Activated CD4-positive, alpha-beta memory T cell treated with anti-CD3 and anti-CD28 coated beads for 36 hours (primary cell): ENCODE data around the gene ATXN2. TPM values are rescaled to one million over a fixed set of nuclear protein-coding genes. Genes with fewer than 3 reads are reported as not detected.

Source experiments
- CTCF ChIA-PET: fragments of 350-600 bp; sonication (Branson Sonifier 250); formaldehyde crosslinking; loops from one replicate; lab custom pipeline; 2021; ENCODE audit warnings: antibody characterized with exemption, inconsistent platforms; lab: Charles Lee
- POLR2A ChIA-PET: fragments of 350-600 bp; sonication (Branson Sonifier 250); formaldehyde crosslinking; loops from one replicate; lab custom pipeline; 2021; ENCODE audit warnings: antibody characterized with exemption; lab: Charles Lee
- DNase-seq: peaks from one replicate; pipeline ENCODE4 v3.0.0-alpha.2; 2020
- H3K27ac Mint-ChIP-seq: one replicate; pipeline ENCODE4 v1.8.0; 2021; ENCODE audit warnings: mixed read lengths
- H3K27me3 Mint-ChIP-seq: one replicate; pipeline ENCODE4 v1.8.0; 2021; ENCODE audit warnings: mixed read lengths
- H3K36me3 Mint-ChIP-seq: one replicate; pipeline ENCODE4 v1.8.0; 2021; ENCODE audit warnings: mixed read lengths
- H3K4me1 Mint-ChIP-seq: one replicate; pipeline ENCODE4 v1.8.0; 2021; ENCODE audit warnings: low read depth, mixed read lengths
- H3K4me3 Mint-ChIP-seq: one replicate; pipeline ENCODE4 v1.8.0; 2021; ENCODE audit warnings: mild to moderate bottlenecking, mixed read lengths
- H3K9me3 Mint-ChIP-seq: one replicate; pipeline ENCODE4 v1.8.0; 2021; ENCODE audit warnings: mixed read lengths
- intact Hi-C: fragments of 100-400 bp; cut with micrococcal nuclease; formaldehyde crosslinking; loops from one replicate; pipeline ENCODE4 v1.15.1; 2023
- total RNA-seq, 2 experiments: library from RNA; stranded (reverse); gene quantifications; one replicate each; pipeline ENCODE4 v1.2.3, GENCODE V29; 2021

Gene ATXN2
- total RNA-seq, 2 experiments from 2014 or later, result 38.2 to 39.4 TPM

DNA sequence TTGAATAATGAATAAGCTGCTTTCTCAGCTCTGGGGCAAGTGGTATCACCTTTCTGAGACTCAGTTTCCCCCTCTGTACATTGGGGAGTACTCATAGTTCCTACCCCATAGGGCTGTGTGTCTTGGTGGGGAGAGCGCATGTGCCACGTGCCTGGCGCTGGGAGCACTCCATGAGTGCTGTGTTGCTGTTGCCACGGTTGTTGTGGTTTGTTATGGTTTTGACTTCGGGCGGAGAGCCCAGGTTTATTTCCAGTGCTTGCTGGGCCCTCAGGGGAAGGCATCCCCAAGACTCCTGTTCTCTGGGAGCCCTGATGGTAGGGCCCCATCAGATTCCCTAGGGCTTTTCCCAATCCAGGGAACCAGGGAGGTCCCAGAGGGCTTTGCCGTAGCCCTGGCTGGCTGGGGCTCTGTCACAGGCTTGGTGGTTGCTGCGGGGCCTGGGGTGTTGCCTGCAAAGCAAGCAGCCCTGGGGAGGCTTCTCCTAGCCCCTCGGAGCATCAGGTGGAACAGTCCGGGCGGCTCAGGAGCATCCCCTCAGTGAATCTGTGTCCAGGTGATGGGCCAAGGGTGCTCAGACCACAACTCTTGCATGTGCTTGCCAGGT is 174.8 kb downstream of the ATXN2 start:
- DNase-seq, result no peak
- Mint-ChIP-seq H3K27me3 (no peaks in the 10 kb centered on the region), H3K4me3 (no peak overlapping the region), H3K9me3 (no peaks in the 10 kb centered on the region), H3K4me1 (peaks cover 64% of the 10 kb centered on the region), H3K27ac (peak overlapping the region; percentile 82), H3K36me3 (peaks cover 19% of the 10 kb centered on the region)
- POLR2A ChIA-PET, result interaction anchor here (2.0 kb wide), 1 partner anchor 11 kb away, joined by 5 read pairs; no protein-coding TSS in a partner anchor
- CTCF ChIA-PET, result interaction anchor here (0.9 to 4.4 kb wide), 7 partner anchors 11 to 27 kb away, joined by 3 to 44 read pairs (median 4); no protein-coding TSS in a partner anchor
- intact Hi-C loops, result no loop called here

DNA sequence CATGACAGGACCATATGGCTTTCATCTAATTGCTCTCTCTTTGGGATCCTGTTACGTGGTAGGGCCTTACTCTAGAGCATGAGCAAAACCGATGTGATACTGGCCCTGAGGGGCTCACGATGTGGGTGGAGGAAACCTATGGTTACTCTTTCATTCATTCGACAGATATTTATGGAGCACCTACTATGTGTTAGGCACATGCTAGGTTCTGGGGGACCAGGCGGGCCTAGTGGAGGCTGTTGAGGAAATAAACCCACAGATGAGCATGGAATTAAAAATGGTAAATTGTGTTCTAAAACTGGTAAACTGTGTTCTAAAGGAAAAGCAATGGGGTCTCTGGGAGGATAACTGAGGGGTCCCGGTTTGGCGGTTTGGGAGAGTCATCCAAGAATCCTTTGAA is 178.6 kb downstream of the ATXN2 start:
- CTCF ChIA-PET, result no interaction called here
- intact Hi-C loops, result no loop called here
- no peaks in the 10 kb centered on the region for H3K27me3 Mint-ChIP-seq
- DNase-seq, result no peak
- H3K4me3 Mint-ChIP-seq, result no peak overlapping the region
- no peak overlapping the region for H3K27ac Mint-ChIP-seq
- POLR2A ChIA-PET, result no interaction called here
- peaks cover 19% of the 10 kb centered on the region for H3K36me3 Mint-ChIP-seq
- peaks cover 40% of the 10 kb centered on the region for H3K4me1 Mint-ChIP-seq
- H3K9me3 Mint-ChIP-seq, result no peaks in the 10 kb centered on the region

DNA sequence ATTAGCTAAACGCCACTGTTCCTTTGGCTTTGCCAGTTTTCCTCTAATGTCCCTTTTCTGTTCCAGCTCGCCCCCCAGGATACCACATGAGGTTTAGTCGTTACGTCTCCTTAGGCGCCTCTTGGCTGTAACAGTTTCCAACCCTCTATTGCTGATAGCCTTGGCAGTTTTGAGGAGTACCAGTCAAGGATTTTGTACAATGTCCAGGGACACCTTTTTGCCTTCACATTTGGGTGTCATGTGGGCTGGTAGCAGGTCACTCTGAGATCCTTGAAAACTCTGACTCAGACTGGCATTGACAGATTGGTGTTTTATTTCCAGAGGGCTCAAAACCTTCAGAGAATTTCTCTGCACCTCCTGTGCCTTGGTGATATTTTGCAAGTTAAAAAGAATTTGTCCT is 179.3 kb downstream of the ATXN2 start:
- intact Hi-C loops, result no loop called here
- Mint-ChIP-seq H3K27ac (no peak overlapping the region), H3K4me1 (peaks cover 38% of the 10 kb centered on the region), H3K36me3 (peaks cover 24% of the 10 kb centered on the region), H3K27me3 (no peaks in the 10 kb centered on the region), H3K4me3 (no peak overlapping the region), H3K9me3 (no peaks in the 10 kb centered on the region)
- ChIA-PET CTCF (no interaction called here), POLR2A (no interaction called here)
- no peak for DNase-seq

DNA sequence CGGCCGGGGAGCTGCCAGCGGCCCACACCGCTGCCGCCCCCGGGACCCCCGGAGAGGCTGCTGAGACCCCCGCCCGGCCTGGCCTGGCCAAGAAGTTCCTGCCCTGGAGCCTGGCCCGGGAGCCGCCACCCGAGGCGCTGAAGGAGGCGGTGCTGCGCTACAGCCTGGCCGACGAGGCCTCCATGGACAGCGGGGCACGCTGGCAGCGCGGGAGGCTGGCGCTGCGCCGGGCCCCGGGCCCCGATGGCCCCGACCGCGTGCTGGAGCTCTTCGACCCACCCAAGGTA is 180.6 kb downstream of the ATXN2 start:
- H3K4me1 Mint-ChIP-seq, result peaks cover 40% of the 10 kb centered on the region
- no peaks in the 10 kb centered on the region for H3K9me3 Mint-ChIP-seq
- no peak overlapping the region for H3K27ac Mint-ChIP-seq
- no peaks in the 10 kb centered on the region for H3K27me3 Mint-ChIP-seq
- ChIA-PET POLR2A (no interaction called here), CTCF (no interaction called here)
- intact Hi-C loops, result no loop called here
- peaks cover 24% of the 10 kb centered on the region for H3K36me3 Mint-ChIP-seq
- no peak for DNase-seq
- H3K4me3 Mint-ChIP-seq, result no peak overlapping the region

DNA sequence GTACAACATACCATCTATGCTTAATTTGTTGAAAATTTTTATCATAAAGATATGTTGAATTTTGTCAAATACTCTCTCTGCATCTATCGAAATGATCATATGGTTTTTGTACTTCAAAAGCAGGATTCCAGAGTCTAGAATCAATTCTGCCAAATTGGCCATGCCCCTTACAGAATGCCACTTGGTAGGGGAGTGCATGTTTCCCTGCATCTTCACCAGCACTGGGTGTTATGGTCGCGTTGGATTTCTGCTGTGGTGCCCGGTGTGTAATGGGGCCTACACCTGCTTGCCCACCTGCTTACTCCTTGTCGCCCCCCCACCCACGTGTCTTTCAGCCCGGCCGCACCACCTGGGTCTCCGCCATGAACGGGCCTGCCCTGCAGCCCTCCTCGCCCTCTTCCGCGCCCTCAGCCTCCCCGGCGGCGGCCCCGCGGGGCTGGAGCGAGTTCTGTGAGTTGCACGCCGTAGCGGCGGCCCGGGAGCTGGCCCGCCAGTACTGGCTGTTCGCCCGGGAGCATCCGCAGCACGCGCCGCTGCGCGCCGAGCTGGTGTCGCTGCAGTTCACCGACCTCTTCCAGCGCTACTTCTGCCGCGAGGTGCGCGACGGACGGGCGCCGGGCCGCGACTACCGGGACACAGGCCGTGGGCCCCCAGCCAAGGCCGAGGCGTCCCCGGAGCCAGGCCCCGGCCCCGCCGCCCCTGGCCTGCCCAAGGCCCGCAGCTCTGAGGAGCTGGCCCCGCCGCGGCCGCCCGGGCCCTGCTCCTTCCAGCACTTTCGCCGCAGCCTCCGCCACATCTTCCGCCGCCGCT is 181.1 kb downstream of the ATXN2 start:
- peaks cover 45% of the 10 kb centered on the region for H3K4me1 Mint-ChIP-seq
- no peaks in the 10 kb centered on the region for H3K27me3 Mint-ChIP-seq
- intact Hi-C loops, result no loop called here
- POLR2A ChIA-PET, result no interaction called here
- H3K4me3 Mint-ChIP-seq, result no peak overlapping the region
- CTCF ChIA-PET, result no interaction called here
- no peaks in the 10 kb centered on the region for H3K9me3 Mint-ChIP-seq
- H3K27ac Mint-ChIP-seq, result no peak overlapping the region
- peaks cover 26% of the 10 kb centered on the region for H3K36me3 Mint-ChIP-seq
- no peak for DNase-seq

DNA sequence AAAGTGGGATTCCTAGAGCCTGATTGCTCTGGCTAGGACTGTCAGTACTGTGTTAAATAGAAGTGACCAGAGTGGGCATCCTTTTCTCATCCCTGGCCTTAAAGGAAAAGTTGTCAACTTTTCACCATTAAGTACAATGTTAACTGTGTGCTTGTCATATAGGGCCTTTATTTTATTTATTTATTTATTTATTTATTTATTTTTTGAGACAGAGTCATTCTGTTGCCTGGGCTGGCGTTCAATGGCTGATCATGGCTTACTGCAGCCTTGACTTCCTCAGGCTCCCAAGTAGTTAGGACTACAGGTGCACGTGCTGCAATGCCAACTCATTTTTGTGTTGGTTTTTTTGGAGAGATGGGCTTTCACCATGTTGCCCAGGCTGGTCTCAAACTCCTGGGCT is 181.8 kb downstream of the ATXN2 start:
- H3K4me3 Mint-ChIP-seq, result no peak overlapping the region
- no peaks in the 10 kb centered on the region for H3K9me3 Mint-ChIP-seq
- intact Hi-C loops, result no loop called here
- POLR2A ChIA-PET, result no interaction called here
- CTCF ChIA-PET, result interaction anchor here (1.4 to 25.7 kb wide), 2 partner anchors 21 to 30 kb away, joined by 3 to 1161 read pairs; no protein-coding TSS in a partner anchor
- peaks cover 47% of the 10 kb centered on the region for H3K4me1 Mint-ChIP-seq
- H3K36me3 Mint-ChIP-seq, result peaks cover 24% of the 10 kb centered on the region
- no peaks in the 10 kb centered on the region for H3K27me3 Mint-ChIP-seq
- no peak for DNase-seq
- H3K27ac Mint-ChIP-seq, result no peak overlapping the region

DNA sequence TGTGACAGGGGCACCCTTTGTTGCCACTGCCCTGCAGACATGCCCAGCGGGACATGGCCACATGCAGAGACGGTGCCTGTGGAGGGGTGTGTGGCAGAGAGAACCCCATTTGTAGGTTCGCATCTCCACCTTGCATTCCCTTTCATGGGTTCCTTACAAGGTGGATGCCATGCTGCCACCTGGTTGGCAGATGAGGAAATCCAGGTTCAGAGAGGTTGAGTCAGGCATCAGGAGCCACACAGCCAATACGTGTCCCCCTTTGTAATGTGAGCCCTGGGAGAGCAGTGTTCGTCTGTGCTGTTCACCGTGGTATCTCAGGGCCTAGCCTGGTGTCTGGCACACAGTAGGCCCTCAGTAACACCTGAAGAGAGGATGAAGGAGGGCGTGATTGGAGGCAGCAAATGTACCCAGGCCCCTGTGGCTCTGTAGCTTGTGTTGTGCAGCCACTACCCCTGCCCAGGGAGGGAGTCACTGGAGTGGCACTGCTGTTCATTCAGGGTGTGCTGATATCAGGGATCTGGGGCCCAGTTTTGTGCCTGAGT is 184.3 kb downstream of the ATXN2 start:
- peak overlapping the region; percentile 53 for H3K27ac Mint-ChIP-seq
- CTCF ChIA-PET, result interaction anchor here (25.7 kb wide), 1 partner anchor 33 kb away, joined by 1161 read pairs; no protein-coding TSS in a partner anchor
- POLR2A ChIA-PET, result no interaction called here
- H3K36me3 Mint-ChIP-seq, result peaks cover 17% of the 10 kb centered on the region
- no peaks in the 10 kb centered on the region for H3K9me3 Mint-ChIP-seq
- no peaks in the 10 kb centered on the region for H3K27me3 Mint-ChIP-seq
- peaks cover 60% of the 10 kb centered on the region for H3K4me1 Mint-ChIP-seq
- no peak overlapping the region for H3K4me3 Mint-ChIP-seq
- intact Hi-C loops, result no loop called here
- DNase-seq, result no peak

DNA sequence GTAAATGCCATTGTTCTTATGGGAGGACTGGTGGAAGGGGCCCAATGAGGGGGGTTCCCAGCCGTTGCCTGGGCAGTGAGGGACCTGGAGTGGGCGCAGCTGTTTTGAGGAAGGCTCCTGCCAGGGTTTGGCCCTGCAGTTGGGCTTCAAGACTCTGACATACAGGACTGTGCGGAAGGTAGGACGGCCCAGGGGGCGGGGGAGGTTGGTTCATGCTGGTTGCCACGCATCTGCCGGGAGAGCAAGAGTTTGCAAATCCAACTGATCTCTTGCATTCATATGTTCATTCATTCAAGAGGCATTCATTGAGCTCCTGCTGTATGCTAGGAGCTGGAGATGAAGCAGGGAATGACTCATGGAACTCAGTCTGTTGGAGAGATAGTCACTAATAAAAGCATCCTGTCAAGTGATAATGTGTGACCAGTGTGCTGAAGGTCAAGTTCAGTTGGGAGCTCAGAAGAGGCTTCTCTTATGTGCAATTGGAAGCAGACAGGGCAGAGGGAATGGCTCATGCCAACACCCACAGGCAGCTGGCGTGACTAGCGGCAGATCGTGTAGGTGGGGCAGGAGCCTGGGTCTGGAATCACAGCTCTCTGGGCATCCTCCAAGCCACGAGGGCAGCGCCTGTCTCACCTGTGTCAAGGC is 185.6 kb downstream of the ATXN2 start:
- H3K27me3 Mint-ChIP-seq, result no peaks in the 10 kb centered on the region
- peak overlapping the region; percentile 11 for H3K27ac Mint-ChIP-seq
- H3K4me1 Mint-ChIP-seq, result peaks cover 72% of the 10 kb centered on the region
- no peak for DNase-seq
- H3K4me3 Mint-ChIP-seq, result no peak overlapping the region
- ChIA-PET POLR2A (no interaction called here), CTCF (interaction anchor here (0.5 to 25.7 kb wide), 8 partner anchors 8 to 1761 kb away, joined by 3 to 1161 read pairs (median 4); no protein-coding TSS in a partner anchor)
- H3K9me3 Mint-ChIP-seq, result no peaks in the 10 kb centered on the region
- H3K36me3 Mint-ChIP-seq, result peaks cover 20% of the 10 kb centered on the region
- intact Hi-C loops, result no loop called here

DNA sequence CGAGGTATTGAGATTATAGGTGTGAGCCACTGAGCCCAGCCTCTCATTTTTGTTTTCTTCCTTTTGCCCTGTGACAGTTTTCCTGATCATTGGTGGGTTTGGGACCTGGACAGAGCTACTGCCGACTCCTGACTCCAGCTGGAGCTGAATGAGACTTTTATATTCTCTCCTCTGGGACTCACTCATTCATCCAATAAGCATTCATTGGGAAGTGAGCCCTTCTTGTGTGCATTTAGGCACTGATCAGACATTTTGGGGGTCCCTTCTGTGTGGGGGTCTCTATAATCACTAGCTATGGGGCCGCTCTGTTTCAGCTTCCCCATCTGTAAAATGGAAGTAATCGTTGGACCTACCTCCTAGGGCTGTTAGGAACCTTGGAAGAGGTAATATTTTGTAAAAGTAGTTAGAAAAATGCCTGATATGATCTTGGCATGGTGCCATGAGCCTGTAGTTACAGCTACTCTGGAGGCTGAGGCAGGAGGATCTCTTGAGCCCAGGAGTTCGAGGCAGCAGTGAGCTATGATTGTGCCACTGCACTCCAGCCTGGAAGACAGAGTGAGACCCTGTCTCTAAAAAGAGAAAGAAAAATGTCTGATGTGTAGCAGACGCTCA is 186.2 kb downstream of the ATXN2 start:
- H3K36me3 Mint-ChIP-seq, result peaks cover 20% of the 10 kb centered on the region
- ChIA-PET POLR2A (interaction anchor here (0.7 kb wide), 1 partner anchor 17 kb away, joined by 3 read pairs; no protein-coding TSS in a partner anchor), CTCF (interaction anchor here (0.5 to 25.7 kb wide), 10 partner anchors 8 to 1761 kb away, joined by 3 to 1161 read pairs (median 4); no protein-coding TSS in a partner anchor)
- DNase-seq, result no peak
- H3K9me3 Mint-ChIP-seq, result no peaks in the 10 kb centered on the region
- H3K4me1 Mint-ChIP-seq, result peaks cover 78% of the 10 kb centered on the region
- peak overlapping the region; percentile 11 for H3K27ac Mint-ChIP-seq
- intact Hi-C loops, result no loop called here
- H3K4me3 Mint-ChIP-seq, result no peak overlapping the region
- H3K27me3 Mint-ChIP-seq, result no peaks in the 10 kb centered on the region

DNA sequence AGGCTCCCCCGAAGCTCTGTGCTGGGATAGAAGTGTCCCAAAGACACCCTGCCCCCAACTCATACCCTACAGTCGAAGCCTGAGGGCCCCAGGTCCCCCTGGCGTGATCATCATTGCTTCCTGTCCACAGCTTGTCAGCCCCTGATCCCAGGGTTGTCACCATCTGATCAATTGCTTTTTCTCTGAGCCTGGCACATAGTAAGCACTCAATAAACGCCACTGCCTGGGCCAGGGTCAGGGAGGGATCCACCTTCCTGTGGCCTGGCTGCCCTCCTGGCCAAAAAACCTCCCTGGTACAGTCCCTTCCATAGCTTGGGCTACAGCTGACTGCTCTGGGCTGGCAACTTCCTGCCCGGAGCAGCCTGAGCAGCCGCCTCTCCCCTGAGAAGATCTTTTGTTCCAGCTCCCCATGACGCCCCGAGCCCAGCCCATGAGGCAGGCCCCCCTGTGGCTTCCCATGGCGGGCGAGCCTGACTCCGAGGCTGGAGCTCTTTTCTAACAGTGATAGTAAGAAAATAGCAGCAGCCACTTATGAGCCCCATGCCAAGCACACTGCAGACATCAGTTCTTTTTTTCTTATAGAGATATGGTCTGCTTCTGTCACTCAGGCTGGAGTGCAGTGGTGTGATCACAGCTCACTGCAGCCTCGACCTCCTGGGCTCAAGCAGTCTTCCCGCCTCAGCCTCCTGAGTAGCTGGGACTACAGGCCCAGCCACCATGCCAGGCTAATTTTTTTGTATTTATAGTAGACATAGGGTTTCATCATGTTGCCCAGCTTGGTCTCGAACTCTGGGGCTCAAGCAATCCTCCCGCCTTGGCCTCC is 186.9 kb downstream of the ATXN2 start:
- Mint-ChIP-seq H3K36me3 (peaks cover 17% of the 10 kb centered on the region), H3K4me1 (peaks cover 82% of the 10 kb centered on the region), H3K9me3 (no peaks in the 10 kb centered on the region), H3K27ac (peak overlapping the region; percentile 86), H3K4me3 (peak overlapping the region; percentile 47), H3K27me3 (no peaks in the 10 kb centered on the region)
- POLR2A ChIA-PET, result interaction anchor here (0.6 to 1.8 kb wide), 5 partner anchors 18 to 145 kb away, joined by 3 to 6 read pairs (median 3); no protein-coding TSS in a partner anchor
- intact Hi-C loops, result no loop called here
- CTCF ChIA-PET, result interaction anchor here (1.0 to 25.7 kb wide), 5 partner anchors 9 to 35 kb away, joined by 3 to 1161 read pairs (median 7); no protein-coding TSS in a partner anchor
- DNase-seq, result no peak
